ENCODE data around the gene FERMT2.

- no peak for TF ChIP-seq CTCF (IDR thresholded peaks at IDR 0.05)
- no peak for TF ChIP-seq POLR2A (IDR thresholded peaks at IDR 0.05)
Measured at GRCh38 chr14:52951681-52952554, 1.1 kb upstream of the FERMT2 start.
